Measurements from ENCODE around the gene SH3PXD2A.

DNA sequence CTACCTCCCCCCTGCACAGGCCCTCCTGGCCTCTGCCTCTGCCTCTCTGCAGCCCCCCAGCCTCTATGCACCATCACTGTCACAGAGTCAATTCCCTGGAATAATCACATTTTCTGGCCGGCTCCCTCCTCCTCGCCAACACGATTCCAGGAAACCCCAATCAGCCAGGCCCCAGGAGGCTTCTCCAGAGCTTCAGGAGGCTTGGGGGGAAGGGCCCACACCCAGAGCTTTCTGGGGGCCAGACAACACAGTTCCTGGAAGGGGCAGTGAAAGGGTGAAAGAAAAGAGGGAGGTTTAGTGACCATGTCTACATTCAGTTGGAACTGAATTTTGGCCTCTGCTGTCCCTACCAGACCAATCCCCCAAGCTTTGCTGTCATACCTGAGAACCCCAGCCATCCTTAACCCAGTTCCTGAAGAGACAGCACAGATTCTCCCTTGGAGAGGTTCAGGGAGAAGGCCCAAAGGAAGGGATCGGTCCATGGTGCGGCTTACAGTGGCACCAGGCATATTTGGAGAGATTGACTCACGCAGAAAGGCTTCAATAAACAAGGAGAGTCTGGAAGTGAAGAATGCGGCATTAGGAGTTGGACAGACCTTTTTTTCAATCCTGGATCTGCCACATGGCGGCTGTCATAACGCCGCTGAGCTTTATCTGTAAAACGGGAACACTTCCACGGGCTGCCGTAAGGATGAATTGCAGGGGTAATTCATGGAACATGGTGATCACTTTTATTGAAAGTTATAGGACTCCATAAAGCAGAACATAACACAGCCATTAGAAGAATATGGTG is 272.8 kb downstream of the SH3PXD2A start:
- TF ChIP-seq POLR2A (IDR thresholded peaks at IDR 0.05): no peak
- no peak for TF ChIP-seq EP300 (IDR thresholded peaks at IDR 0.05)

Measured in sigmoid colon (tissue), 4 donors.